ENCODE measurements around the gene SPAG7.
A peak's percentile ranks its signal among the peaks of the same experiment; 100 is the strongest.

Gene SPAG7

DNA sequence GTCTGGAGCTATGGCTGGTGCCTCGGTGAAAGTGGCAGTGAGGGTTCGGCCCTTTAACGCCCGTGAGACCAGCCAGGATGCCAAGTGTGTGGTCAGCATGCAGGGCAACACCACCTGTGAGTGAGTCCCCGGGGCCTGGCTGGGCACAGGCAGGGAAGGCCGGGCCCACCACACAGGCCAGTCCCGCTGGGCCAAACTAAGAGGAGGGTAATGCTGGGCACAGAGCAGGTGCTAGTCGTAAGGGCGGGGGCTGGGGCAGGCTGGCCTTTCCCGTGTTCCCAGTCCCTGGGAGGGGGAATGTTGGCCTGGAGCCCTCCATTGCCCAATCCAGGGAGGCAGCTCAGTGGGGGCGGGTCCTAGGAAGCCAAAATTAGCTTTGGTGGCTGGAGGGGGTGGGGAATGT, 32.6 kb upstream of the SPAG7 start:
- TF ChIP-seq, protein P1, sequence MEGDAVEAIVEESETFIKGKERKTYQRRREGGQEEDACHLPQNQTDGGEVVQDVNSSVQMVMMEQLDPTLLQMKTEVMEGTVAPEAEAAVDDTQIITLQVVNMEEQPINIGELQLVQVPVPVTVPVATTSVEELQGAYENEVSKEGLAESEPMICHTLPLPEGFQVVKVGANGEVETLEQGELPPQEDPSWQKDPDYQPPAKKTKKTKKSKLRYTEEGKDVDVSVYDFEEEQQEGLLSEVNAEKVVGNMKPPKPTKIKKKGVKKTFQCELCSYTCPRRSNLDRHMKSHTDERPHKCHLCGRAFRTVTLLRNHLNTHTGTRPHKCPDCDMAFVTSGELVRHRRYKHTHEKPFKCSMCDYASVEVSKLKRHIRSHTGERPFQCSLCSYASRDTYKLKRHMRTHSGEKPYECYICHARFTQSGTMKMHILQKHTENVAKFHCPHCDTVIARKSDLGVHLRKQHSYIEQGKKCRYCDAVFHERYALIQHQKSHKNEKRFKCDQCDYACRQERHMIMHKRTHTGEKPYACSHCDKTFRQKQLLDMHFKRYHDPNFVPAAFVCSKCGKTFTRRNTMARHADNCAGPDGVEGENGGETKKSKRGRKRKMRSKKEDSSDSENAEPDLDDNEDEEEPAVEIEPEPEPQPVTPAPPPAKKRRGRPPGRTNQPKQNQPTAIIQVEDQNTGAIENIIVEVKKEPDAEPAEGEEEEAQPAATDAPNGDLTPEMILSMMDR (IDR thresholded peaks at IDR 0.05; ENCODE audit: low read depth, low read length): no peak
- H3K27ac ChIP-seq: no peak overlapping the region
- peaks cover 42% of the 10 kb centered on the region for H3K36me3 ChIP-seq
- H3K9me3 ChIP-seq (ENCODE audit: severe bottlenecking): no peaks in the 10 kb centered on the region
- no peaks in the 10 kb centered on the region for H3K27me3 ChIP-seq (ENCODE audit: insufficient read depth, low read depth, severe bottlenecking)
- no peak for DNase-seq
- no peak overlapping the region for H3K4me3 ChIP-seq (ENCODE audit: low read depth, low read length)

DNA sequence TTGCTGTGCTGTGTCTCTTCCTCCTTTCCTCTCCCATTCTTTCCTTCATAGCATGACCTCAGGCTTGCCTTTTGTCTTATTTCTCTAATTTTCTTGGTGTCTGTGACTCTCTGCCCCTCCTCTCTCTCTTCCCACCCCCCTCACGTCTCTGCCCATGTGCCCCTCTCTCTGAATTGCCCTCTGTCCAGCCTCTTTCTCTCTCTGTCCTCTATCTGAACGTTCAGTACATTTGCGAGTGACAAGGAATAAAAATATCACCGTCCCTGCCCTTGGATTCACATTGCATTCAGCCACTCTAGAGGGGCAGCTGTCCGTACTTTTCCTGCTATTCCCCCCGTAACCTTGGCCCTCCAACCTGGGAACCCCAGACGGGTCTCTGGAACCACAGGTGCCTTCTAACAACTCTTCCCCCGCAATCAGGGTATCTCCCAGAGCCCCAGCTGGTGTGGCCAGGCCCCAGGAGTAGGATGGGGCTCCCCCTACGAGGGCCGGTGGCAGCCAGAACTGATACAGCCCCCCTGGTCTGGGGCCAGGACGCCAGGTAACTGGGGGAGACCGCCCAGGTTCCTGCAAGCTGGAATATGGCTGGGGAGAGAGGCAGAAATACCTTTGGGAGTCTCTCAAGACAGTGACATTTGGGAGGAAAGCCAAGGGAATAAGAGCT, 31.9 kb upstream of the SPAG7 start:
- Histone ChIP-seq H3K27me3 (ENCODE audit: insufficient read depth, low read depth, severe bottlenecking) (no peaks in the 10 kb centered on the region), H3K36me3 (peaks cover 35% of the 10 kb centered on the region), H3K27ac (no peak overlapping the region), H3K4me3 (ENCODE audit: low read depth, low read length) (no peak overlapping the region), H3K9me3 (ENCODE audit: severe bottlenecking) (no peaks in the 10 kb centered on the region)
- TF ChIP-seq, protein P1 (IDR thresholded peaks at IDR 0.05; ENCODE audit: low read depth, low read length): no peak
- no peak for DNase-seq

DNA sequence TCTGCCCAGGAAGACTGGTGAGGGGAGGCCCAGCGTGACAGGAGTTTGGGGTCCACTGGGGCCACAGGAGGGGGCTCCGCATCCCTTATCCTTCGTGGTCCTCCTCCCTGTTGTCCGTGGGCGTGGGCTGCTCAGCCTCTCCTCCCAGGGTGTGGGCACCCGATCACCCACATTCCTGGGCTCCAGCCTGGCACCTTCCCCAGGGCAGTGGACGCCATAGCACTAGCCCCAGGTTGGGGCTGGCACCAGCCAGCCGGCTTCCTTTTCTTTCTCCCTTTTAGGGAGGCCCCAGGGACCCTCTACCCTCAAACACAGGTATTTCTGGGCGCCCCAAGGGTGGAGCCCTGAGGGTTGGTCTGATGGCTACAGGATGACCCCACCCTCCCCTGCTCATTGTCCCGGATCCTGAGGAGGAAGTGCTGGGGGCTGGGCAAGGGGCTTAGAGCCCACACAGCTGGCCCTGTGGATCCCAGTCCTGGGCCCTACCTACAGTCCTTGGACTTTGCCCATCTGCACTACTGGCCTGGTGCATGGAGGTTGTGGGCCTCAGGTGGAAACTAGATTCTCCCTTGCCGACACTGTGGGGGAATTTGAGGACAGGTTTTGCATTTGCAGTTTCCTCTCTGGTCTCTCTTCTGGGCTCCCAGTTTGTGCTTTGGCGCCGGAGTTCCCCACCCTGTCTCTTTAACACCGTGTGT, 31.3 kb upstream of the SPAG7 start:
- no peaks in the 10 kb centered on the region for H3K27me3 ChIP-seq (ENCODE audit: insufficient read depth, low read depth, severe bottlenecking)
- DNase-seq: no peak
- TF ChIP-seq, protein P1 (IDR thresholded peaks at IDR 0.05; ENCODE audit: low read depth, low read length): no peak
- no peaks in the 10 kb centered on the region for H3K9me3 ChIP-seq (ENCODE audit: severe bottlenecking)
- peak overlapping the region; percentile 67 for H3K4me3 ChIP-seq (ENCODE audit: low read depth, low read length)
- H3K27ac ChIP-seq: peak overlapping the region; percentile 91; the same call in 1 of the 2 replicates
- peaks cover 28% of the 10 kb centered on the region for H3K36me3 ChIP-seq

DNA sequence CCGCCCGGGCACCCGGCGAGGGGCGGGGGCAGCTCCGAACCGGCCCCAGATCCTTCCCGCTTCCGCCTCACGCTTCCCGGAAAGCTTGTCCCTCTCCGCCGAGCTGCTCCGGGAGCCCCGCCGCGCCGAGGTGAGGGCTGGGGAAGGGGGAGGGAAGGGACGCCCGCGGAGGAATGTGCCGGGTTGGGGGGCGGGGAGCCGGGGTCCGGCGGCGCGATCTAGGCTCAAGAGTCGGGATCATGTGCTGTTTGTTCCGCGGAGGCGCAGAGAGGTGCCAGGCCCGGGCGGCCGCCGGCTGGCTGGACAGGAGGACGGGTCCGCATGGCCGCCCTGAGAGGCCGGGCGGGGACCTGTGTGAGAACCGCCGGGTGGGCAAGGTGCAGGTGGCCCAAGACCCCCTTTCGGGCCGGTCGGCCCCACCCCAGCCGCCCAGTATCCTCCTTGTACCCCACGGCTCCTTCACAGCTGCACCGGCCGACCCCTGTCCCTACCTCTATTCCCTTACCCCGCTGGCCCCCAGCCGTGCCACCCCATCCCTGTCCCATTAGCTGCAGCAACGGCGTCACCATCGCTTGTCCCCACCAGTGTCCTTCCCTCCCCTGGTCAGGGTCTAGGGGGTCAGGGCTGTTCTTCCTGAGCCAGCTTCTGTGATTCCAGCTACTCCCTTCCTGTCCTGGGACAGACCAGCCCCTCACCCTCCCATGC, 30.6 kb upstream of the SPAG7 start:
- Histone ChIP-seq H3K9me3 (ENCODE audit: severe bottlenecking) (no peaks in the 10 kb centered on the region), H3K27me3 (ENCODE audit: insufficient read depth, low read depth, severe bottlenecking) (no peaks in the 10 kb centered on the region), H3K4me3 (ENCODE audit: low read depth, low read length) (peak overlapping the region; percentile 67), H3K27ac (peak overlapping the region; percentile 91), H3K36me3 (peaks cover 21% of the 10 kb centered on the region)
- peak; percentile 47 for DNase-seq
- TF ChIP-seq, protein P1 (IDR thresholded peaks at IDR 0.05; ENCODE audit: low read depth, low read length): no peak

DNA sequence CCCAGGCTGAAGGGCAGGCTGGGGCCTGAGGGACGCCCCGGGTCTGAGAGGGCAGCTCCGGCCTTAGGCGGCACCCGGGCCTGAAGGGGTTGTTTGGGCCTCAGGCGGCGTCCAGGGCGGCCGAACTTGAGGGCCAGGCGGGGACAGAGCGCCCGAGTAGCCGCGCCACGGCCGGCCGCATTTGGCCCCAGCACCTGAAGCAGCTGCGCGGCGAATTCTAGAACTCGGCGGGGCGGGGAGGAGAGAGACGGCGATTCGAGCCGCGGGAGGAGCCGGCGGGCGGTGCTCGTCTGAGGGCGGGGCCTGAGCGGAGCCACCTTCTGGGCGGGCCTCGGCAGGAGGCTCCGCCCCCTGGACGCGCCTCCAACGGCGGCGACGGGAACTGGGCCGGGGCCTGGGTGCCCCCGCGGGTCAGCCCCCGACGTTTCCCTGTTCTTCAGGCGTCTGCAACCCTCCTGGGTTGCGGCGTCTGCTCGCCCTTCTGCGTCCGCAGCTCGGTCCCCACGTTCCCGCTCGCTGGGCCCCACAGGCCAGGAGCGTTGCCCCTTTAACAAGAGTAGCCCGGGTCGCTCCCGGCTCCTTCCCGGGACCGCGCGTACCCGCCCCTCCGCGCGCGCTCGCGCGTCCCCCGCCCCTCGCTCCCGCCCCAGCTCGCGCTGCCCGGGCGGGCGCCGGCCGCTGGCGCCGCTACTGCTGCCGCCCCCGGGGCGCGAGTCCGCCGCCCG, 29.8 kb upstream of the SPAG7 start, which contains the start of the genes INCA1 and KIF1C:
Gene INCA1, minus strand, starts transcription at position 221 of the 725 bp plus-strand sequence. CDS start 3,085 bp downstream, outside the sequence.
Gene KIF1C, plus strand, starts transcription at position 649 of the 725 bp plus-strand sequence. CDS start 2,297 bp downstream, outside the sequence.
- peak; percentile 93 for DNase-seq
- Histone ChIP-seq H3K4me3 (ENCODE audit: low read depth, low read length) (peak within 1 kb of the TSS; percentile 67), H3K27ac (peak within 1 kb of the TSS; percentile 91), H3K9me3 (ENCODE audit: severe bottlenecking) (no peaks in the 10 kb centered on the region), H3K36me3 (peaks cover 17% of the 10 kb centered on the region), H3K27me3 (ENCODE audit: insufficient read depth, low read depth, severe bottlenecking) (no peaks in the 10 kb centered on the region)
- TF ChIP-seq, protein P1 (IDR thresholded peaks at IDR 0.05; ENCODE audit: low read depth, low read length): no peak
